GM19193 (cell line): ENCODE data around the gene MACROD2.

Experiments
- POLR2A ChIP-seq: IDR thresholded peaks from 4 replicates; pipeline ENCODE4 v1.6.1; 2011; ENCODE audit not compliant: insufficient read depth, insufficient read length; ENCODE audit errors: extremely low read depth

Gene MACROD2

DNA sequence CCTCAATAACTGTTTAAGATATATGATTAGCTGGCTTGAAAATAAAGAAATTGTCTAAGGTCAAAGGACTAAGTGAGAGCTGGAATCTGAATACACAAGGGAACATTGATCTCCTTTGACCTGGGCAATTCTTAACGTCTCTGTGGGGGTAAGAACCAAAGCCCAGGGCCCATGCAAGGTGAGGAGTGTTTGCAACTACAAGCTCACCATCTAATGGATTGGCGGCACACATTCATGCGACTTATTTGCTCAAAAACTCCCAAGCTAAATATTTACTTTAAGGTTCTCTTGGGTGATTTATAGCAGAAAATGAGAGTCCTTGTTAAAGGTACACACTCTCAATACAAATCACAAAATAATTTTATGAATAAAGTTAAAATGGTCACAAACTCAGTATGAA lies 734.1 kb downstream of the MACROD2 start:
- TF ChIP-seq POLR2A, result no peak

DNA sequence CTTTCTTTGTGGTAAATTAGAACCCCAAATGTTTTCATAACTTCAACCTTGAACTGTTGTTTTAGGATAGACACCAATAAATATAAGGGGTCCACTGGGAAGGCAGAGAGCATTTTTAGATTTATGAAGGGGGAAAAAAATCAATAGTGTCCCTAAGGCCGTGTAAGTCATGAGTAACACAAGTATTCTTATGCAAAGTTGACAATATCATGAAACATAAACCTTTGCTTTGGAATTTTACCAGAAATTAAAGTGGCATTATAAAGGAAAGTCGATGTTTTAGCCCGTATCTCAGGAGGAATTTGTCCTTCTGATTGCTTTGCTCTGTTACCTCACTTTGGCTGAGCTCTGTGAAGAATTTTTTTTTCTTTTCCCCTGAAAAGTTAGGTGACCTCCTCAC lies 737.0 kb downstream of the MACROD2 start:
- TF ChIP-seq POLR2A, result no peak

DNA sequence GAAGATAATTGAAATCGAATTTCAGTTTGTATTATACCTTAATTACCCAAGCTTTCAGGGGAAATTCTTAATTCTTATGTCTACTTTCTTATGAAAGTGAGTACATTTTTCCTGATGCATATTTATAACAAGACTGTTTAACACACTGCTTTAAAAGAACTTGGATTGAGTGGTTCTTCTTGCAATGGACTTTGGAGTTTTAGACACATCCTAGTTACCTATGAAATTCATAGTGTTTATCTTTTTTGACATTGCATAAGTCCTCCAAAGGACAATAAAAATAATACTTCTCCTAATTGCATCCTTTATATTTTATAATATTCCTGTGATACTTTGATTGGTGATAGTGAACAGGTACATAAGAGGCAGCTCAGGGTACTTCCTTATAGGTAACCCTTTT lies 737.7 kb downstream of the MACROD2 start:
- no peak for TF ChIP-seq POLR2A

DNA sequence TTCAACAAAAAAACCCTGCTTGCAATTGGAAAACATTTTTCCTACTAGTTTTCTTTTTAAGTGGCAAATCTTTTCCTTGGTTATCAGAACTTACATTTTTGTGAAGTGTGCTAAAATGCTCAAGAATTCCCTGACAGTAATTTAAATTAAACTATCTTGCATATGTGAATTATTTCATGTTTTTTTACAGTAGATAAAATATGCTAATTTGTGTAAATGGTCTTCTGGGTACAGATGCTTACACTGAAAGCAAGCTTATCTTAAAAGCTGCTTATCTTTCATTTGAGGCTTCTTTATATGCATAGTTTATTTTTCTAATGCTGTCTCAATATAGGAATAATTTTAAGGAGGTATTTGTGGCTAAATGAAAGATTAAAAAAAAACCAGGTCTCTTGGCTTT lies 745.1 kb downstream of the MACROD2 start:
- no peak for TF ChIP-seq POLR2A

DNA sequence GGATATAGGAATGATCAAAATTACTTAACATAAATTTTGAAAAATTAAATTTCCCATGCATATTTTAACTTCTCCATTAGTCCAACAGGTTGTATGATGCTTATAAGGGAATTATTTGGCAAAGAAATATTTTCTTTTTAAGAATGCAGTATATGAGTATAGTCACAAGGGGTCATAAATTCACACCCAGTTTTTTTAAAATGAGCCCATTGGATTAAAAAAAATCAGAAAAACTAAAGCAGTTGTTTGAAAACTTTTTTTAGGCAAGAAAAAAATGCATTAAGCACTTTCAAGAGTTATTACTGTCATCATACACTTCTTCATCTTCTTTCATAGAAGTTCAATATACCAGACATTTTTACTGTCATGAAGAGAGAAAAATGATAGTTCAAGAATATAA lies 746.3 kb downstream of the MACROD2 start:
- TF ChIP-seq POLR2A, result no peak

DNA sequence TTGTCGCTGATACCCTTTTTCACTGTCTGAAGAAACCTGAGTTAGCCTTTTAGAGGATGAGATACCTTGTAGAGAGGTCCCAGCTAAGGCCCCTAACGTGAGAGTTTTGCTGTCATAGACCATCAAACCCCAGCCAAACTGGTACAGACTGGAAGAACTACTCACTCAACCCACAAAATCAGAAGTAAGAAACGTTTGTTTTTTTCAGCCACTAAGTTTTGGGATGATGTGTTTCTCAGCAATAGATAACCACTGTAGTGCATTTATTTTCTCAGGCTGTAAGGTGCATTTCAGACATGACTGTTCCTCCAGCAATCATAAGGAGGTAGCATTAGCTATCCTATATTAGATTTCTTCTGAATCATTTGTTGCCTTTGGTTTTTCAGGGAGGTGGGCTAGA lies 749.4 kb downstream of the MACROD2 start:
- TF ChIP-seq POLR2A, result no peak

DNA sequence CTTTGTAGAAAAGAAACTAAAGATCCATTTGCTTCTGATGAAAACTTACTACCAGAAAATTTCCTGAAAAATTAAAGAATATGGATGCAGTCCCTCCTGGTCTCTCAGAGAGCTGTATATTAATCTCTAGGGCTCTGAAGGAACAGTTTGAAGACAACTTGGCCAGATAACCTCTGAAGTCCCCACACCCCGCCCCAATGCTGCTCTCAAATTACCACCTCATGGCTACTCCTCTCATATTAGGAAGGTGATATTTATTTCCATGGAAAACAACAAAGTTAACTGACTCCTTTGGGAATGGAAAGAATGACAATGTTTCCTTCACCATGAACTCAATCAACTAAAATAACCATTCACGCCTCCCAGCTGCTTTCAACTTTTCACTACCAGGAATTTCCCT lies 750.5 kb downstream of the MACROD2 start:
- TF ChIP-seq POLR2A, result no peak

DNA sequence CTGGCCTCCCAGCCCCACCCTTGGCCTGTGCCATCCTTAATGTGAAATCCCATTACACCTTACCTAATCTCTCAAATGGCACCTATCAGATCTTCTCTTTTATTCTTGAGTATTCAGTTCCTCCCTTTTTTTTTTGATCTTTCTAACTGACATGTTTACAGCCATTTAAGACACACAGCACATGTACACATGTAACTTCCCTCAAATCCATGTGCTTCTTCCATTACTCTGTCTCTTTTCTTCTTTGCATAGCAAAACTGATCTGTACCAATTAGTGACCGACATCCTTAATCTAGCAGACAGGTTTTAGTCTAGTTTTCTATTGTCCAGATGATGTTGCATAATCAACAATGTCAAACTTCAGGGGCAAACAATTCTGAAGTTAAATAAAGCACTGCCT lies 755.9 kb downstream of the MACROD2 start:
- no peak for TF ChIP-seq POLR2A

DNA sequence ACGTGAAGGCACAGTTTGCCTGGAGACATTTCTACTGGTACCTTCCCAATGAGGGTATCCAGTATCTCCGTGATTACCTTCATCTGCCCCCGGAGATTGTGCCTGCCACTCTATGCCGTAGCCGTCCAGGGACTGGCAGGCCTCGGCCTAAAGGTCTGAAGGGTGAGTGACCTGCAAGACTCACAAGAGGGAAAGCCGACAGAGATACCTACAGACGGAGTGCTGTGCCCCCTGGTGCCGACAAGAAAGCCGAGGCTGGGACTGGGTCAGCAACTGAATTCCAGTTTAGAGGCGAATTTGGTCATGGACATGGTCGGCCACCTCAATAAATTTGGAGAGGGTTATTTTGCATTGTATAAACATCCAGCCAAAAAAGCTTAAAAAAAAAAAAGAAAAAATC lies 762.4 kb downstream of the MACROD2 start:
- TF ChIP-seq POLR2A, result no peak

DNA sequence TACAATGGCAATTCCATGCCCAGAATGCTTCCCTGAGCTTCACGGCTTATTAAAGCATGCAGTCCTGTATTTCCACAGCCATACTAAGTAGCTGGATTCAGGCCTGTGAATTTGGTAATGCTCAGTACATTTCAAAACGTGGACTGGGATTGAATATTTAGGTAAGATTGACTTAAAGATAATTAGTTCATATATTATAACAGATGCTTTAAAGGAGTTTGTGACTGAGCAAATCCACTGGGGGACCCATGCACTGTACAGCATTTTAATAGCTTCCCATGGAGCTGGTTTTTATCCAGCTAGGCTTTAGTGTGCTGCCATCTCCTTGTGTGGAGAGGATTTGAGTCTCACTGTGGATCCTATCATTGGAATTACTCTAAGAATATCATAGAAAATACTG lies 763.0 kb downstream of the MACROD2 start:
- no peak for TF ChIP-seq POLR2A

DNA sequence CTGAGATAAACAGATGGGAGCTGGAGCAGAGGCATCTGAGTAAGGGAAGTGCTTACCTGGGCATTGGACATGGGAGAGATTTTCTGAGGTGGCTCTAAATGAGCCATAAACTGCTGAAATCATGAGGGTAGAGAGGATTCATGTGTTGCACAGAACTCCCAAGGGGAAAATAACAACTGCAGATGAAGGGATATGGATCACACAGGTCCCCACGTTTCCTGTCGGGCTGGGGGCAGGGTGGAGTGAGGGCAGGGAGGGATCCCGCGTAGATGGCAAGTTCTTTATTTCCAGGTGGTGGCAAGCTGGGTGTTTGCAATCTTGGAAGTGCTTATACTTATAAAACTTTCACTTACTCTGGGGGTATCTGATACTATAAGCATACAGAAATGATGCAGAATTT lies 764.7 kb downstream of the MACROD2 start:
- no peak for TF ChIP-seq POLR2A

DNA sequence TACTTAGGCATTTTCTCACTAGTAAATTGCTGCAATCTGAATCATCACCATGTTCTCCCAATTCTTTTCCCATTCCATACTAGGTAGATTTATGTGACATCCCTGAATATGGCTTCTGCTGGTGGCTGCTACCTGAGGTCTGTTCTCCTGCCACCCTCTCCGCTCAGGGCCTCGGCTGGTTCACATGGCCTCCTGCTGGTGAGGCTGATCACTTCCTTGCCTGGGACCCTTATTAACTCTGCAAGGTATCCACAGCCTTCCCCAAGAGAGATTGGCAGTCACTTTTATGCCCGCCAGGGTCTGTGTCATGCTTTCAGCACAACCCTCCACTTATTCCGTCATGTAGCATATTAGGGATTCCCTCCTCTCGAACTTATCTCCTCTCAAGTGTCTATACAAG lies 766.6 kb downstream of the MACROD2 start:
- no peak for TF ChIP-seq POLR2A

DNA sequence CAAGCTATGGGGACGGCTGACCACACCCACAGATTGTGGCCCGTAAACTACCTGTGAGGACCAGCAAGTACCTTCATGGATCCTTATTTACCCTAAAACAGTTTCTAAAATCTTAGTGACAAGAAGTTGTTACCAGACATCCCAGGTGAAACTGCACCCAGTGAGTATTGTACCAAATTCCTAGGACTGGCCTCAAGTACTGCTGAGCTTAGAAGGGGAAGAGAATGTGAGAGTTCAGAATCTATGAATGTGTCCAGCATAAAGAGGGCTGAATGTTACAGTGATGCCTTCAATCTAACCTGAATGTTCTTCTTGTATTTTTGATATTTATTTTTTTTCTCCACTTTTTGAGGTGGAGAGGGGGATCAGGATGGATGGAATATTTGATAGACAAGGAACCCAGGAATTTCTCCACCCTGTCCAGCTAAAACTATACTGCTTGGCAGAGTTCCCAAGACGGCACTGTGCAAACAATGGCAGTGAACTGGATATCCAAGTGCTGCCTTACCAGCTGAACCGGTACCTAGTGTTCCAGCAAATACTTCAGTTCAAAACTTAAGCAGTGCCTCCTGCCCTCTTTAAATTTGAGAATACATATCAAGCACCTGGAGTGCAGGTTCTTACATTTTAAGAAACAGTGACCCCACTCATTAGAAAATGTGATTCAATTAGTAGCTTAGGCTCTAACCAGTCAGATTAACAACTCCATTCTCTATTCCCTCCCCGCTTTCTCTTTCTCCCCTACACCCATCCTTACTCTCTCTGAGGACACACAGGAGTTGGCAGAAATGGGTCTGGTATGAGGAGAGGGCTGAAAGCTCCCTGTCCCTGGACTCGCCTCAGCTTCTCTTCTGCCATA lies 769.4 kb downstream of the MACROD2 start:
- no peak for TF ChIP-seq POLR2A

DNA sequence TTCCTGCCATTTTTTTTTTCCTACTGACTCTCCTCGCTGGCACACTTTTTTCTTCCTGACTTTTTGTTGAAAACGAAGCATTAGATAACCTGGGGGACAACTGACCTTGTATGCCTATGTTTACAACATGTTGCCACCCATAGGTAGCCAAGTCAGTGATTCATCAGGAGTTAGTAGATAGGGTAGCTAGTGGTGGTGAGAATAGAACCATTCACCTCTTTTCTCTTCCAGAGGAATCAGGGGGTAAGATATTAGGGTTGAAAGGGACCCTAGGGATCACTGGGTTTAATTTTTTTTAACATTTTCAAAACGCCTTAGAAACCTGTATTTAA lies 770.0 kb downstream of the MACROD2 start:
- TF ChIP-seq POLR2A, result no peak

DNA sequence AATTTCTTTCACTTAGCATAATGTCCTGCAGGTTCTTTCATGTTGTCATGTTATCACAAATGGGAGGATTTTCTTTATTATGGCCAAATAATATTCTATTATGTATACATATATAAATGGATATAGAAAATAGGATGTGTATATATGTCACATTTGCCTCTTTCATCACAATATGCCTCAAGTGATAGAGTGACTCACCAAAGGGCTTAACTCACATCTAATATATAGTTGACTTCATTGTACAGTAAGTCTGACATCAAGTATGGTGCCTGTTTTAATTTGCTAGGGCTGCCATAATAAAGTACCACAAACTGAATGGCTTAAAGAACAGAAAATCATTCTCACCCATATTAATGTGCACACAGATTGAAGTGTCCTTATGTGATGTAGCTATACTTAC lies 778.2 kb downstream of the MACROD2 start:
- TF ChIP-seq POLR2A, result no peak

DNA sequence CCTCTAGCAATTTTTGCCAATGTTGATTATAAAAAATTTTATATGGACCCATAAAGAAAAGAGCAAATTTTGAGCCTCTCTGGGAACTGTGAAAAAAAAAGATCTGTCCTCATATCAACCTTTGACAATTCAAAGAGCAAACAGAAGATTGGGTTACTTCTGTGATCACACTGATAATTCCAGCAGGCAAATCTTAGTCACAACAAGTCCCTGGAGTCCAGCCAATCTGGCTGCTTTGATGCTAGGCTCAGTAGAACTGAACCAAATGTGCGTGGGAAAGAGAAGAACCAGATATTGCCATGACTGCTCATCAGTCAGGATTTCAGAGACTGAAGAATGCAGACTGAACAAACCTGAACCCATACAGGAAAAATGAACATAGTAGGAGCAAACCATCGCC lies 780.5 kb downstream of the MACROD2 start:
- no peak for TF ChIP-seq POLR2A

DNA sequence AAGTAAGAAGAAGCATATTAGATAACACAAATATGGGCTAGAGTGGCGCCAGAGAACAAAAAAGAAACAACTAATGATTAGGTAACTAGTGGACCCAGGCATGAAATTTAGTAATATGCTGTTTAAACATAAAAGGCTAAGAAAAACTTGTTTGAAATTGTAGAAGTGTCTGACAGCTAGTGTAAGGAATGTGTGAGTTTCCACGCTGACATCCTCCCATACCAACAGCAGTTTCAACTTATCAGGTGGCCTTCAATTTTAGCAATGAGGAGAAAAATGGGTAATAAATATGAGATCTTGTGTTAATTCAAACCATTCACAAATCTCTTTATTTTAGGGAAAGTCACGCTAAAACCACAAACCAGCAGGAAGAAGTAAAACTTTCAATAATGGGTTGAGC lies 782.3 kb downstream of the MACROD2 start:
- no peak for TF ChIP-seq POLR2A
